HEK293 (cell line): ENCODE measurements around the gene AIFM3.

Experiments used
- BCL11A ChIP-seq: fragments of 450-650 bp; formaldehyde crosslinking; IDR thresholded peaks from 2 replicates; pipeline ENCODE4 v1.5.1; 2016; ENCODE audit warnings: low read depth, missing biosample characterization, missing genetic modification characterization
- ZBTB11 ChIP-seq: fragments of 450-650 bp; formaldehyde crosslinking; conservative IDR thresholded peaks from 2 replicates; pipeline ENCODE4 v1.5.1; 2016; ENCODE audit warnings: low read depth, missing biosample characterization, missing genetic modification characterization
- ZFP37 ChIP-seq: fragments of 450-650 bp; formaldehyde crosslinking; IDR thresholded peaks from 2 replicates; pipeline ENCODE4 v1.5.1; 2016; ENCODE audit warnings: missing biosample characterization, missing genetic modification characterization
- TF ChIP-seq, protein P1 (sequence below): fragments of 450-650 bp; formaldehyde crosslinking; IDR thresholded peaks from 2 replicates; pipeline ENCODE4 v1.5.1; 2016; ENCODE audit warnings: missing biosample characterization, missing genetic modification characterization

DNA sequence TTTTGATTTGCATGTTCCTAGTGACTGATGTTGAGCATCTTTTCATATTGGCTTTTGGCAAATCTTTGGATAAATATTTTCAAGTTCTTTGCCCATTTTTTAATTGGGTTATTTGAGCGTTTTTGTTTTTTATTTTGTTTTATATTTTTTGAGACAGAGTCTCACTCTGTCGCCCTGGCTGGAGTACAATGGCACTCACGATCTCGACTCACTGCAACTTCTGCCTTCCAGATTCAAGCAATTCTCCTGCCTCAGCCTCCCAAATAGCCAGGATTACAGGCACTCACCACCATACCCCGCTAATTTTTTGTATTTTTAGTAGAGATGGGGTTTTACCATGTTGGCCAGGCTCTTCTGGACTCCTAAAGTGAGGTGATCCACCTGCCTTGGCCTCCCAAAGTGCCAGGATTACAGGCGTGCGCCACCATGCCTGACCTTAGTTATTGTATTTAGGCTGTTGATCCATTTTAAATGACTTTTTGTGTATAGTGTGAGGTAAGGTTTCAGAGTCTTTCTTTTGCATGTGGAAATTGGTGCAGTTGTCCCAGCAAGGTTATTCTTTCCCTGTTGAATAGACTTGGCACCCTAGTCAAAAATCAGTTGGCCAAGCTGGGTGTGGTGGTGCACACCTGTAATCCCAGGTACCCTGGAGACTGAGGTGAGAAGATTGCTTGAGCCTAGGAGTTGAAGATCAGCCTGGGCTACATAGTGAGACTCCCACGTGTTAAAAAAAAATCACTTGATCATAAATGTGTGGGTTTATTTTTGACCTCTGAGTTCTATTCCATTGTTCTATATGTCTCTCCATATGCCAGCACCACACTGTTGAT lies 23.7 kb upstream of the AIFM3 start:
- TF ChIP-seq, protein P1, sequence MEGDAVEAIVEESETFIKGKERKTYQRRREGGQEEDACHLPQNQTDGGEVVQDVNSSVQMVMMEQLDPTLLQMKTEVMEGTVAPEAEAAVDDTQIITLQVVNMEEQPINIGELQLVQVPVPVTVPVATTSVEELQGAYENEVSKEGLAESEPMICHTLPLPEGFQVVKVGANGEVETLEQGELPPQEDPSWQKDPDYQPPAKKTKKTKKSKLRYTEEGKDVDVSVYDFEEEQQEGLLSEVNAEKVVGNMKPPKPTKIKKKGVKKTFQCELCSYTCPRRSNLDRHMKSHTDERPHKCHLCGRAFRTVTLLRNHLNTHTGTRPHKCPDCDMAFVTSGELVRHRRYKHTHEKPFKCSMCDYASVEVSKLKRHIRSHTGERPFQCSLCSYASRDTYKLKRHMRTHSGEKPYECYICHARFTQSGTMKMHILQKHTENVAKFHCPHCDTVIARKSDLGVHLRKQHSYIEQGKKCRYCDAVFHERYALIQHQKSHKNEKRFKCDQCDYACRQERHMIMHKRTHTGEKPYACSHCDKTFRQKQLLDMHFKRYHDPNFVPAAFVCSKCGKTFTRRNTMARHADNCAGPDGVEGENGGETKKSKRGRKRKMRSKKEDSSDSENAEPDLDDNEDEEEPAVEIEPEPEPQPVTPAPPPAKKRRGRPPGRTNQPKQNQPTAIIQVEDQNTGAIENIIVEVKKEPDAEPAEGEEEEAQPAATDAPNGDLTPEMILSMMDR (tag by site-specific recombination): no peak
- TF ChIP-seq ZBTB11 (tag by site-specific recombination) (no peak), BCL11A (tag by site-specific recombination) (no peak), ZFP37 (tag by site-specific recombination) (no peak)
